Adrenal gland (tissue), 12 donors: ENCODE results near the gene KCTD13. TPM values are rescaled to one million over a fixed set of nuclear protein-coding genes. Genes with fewer than 3 reads are reported as not detected.

ENCODE experiments used
- DNase-seq, 7 donors: peaks; one replicate each; pipeline ENCODE4 v3.0.0-alpha.2; 2019 to 2020
- H3K27ac ChIP-seq, 5 donors: fragments of 200-600 bp; sonication (generic) in 4 of 5; 1 replicate in 3 of 5; 2 replicates in 2 of 5; pipeline versions ENCODE4 v1.5.1 to v1.8.0; 2016 to 2020; ENCODE audit warnings: mild to moderate bottlenecking in 1 of 5
- H3K27me3 ChIP-seq: fragments of 200-600 bp; 2 replicates; pipeline ENCODE4 v1.8.0; 2021
- H3K36me3 ChIP-seq, 2 donors: fragments of 200-600 bp; replicated peaks in 1 of 2; 1 replicate in 1 of 2; 2 replicates in 1 of 2; pipeline versions ENCODE4 v1.5.1 to v1.8.0; 2018 to 2022
- H3K4me1 ChIP-seq, 2 donors: fragments of 200-600 bp; replicated peaks in 1 of 2; 1 replicate in 1 of 2; 2 replicates in 1 of 2; pipeline versions ENCODE4 v1.5.1 to v1.8.0; 2018 to 2021
- H3K4me3 ChIP-seq, 4 donors: fragments of 200-600 bp; sonication (generic) in 3 of 4; one replicate each; pipeline ENCODE4 v1.5.1; 2016 to 2018
- H3K9me3 ChIP-seq, 3 donors: fragments of 200-600 bp; sonication (generic) in 1 of 3; replicated peaks in 1 of 3; 1 replicate in 2 of 3; 2 replicates in 1 of 3; pipeline versions ENCODE4 v1.5.1 to v1.8.0; 2016 to 2021
- CTCF ChIP-seq, 6 experiments: fragments of 450-650 bp in 4 of 6; fragments of 200-600 bp in 2 of 6; sonication (generic) in 1 of 6; IDR thresholded peaks; 1 replicate in 5 of 6; 2 replicates in 1 of 6; pipeline versions ENCODE4 v1.5.1 to v1.8.0; 2016 to 2021; ENCODE audit warnings: antibody characterized with exemption in 6 of 6, mild to moderate bottlenecking in 2 of 6, moderate library complexity in 1 of 6
- POLR2A ChIP-seq, 2 donors: fragments of 450-650 bp; IDR thresholded peaks; one replicate each; pipeline ENCODE4 v1.6.1; 2017; ENCODE audit warnings: antibody characterized with exemption in 2 of 2, mild to moderate bottlenecking in 2 of 2, moderate library complexity in 1 of 2
- WGBS, 4 donors: extraction: QIAGEN DNeasy Blood & Tissue Kit in 2 of 4; methylation state at CpG; one replicate each; pipeline versions ENCODE4 v1.1.5 to v1.1.7; 2013 to 2017; 5-methylcytosine and 5-hydroxymethylcytosine counted together
- intact Hi-C, 2 donors: fragments of 100-400 bp; cut with DNase I; formaldehyde crosslinking; loops; one replicate each; pipeline versions ENCODE4 v1.14.1 to v1.15.0; 2022 to 2023
- polyA plus RNA-seq, 3 donors: library from polyadenylated mRNA; stranded (reverse); fragments of 200-250 nt in 2 of 3; fragments of 350-450 nt in 1 of 3; fragmentation: Illumina TruSeq in 1 of 3; extraction: RNeasy Lipid Tissue Mini Kit (QIAGEN cat#74804) in 1 of 3; gene quantifications; one replicate each; pipeline ENCODE4 v1.2.3, GENCODE V29; 2013 to 2014
- total RNA-seq, 9 donors: library from RNA; depleted of rRNA in 4 of 9; stranded (reverse); fragments of >200 nt in 4 of 9; fragments of 120-200 nt in 1 of 9; fragmentation: NEBNext Ultra II Directional in 1 of 9; extraction: Animal tissue kit (Norgen Biotek cat#: 25700) in 1 of 9; gene quantifications; one replicate each; pipeline versions ENCODE4 v1.1.0 to v1.2.4, GENCODE V29; 2013 to 2023
- donor health status: healthy with polysubstance abuse.
- donor health status: Bipolar disorder and iron deficiency.
- donor health status: DM: yes; HTN: yes; CAD: no.
- donor health status: DM: no; HTN: no; CAD: no.
- donor health status: DM: no; HTN: no; CAD: no.
- donor health status: DM: yes; HTN: yes; CAD: no.

The KCTD13 gene
- total and polyA plus RNA-seq, 12 donors = 6.2 to 39.4 (median 21.4) TPM

GRCh38 chr16:29968205-29968604 is 42.2 kb upstream of the KCTD13 start:
- peaks cover 0 to 37% of the 10 kb centered on the region in 2 donors for H3K36me3 ChIP-seq
- intact Hi-C loops = no loop called here
- DNase-seq = no peak
- H3K4me1 ChIP-seq = peaks cover 2 to 38% of the 10 kb centered on the region in 2 donors
- H3K4me3 ChIP-seq = no peak overlapping the region
- H3K9me3 ChIP-seq = no peaks in the 10 kb centered on the region
- no peaks in the 10 kb centered on the region for H3K27me3 ChIP-seq
- TF ChIP-seq POLR2A (IDR thresholded peaks at IDR 0.05) (no peak), CTCF (IDR thresholded peaks at IDR 0.05) (no peak)
- no peak overlapping the region for H3K27ac ChIP-seq
- 84 to 88% (median 86%) methylated on average over 3 to 4 of the region's 4 CpGs for WGBS, 4 donors

- Histone ChIP-seq H3K27me3 (no peaks in the 10 kb centered on the region), H3K4me1 (peaks cover 10 to 48% of the 10 kb centered on the region in 2 donors), H3K36me3 (peaks cover 0 to 4% of the 10 kb centered on the region in 2 donors), H3K9me3 (no peaks in the 10 kb centered on the region), H3K4me3 (peak overlapping the region in 2 of 4 donors; percentile 52 to 93), H3K27ac (peak overlapping the region; percentile 83 to 99 (median 92))
- 67 to 76% (median 70%) methylated on average over 10 to 14 of the region's 14 CpGs for WGBS, 4 donors
- intact Hi-C loops = no loop called here
- DNase-seq = peak in 1 of 7 donors; percentile 30
- TF ChIP-seq CTCF (IDR thresholded peaks at IDR 0.05) (no peak), POLR2A (IDR thresholded peaks at IDR 0.05) (no peak)
Observed at GRCh38 chr16:29963021-29963743, 37.2 kb upstream of the KCTD13 start.

DNA sequence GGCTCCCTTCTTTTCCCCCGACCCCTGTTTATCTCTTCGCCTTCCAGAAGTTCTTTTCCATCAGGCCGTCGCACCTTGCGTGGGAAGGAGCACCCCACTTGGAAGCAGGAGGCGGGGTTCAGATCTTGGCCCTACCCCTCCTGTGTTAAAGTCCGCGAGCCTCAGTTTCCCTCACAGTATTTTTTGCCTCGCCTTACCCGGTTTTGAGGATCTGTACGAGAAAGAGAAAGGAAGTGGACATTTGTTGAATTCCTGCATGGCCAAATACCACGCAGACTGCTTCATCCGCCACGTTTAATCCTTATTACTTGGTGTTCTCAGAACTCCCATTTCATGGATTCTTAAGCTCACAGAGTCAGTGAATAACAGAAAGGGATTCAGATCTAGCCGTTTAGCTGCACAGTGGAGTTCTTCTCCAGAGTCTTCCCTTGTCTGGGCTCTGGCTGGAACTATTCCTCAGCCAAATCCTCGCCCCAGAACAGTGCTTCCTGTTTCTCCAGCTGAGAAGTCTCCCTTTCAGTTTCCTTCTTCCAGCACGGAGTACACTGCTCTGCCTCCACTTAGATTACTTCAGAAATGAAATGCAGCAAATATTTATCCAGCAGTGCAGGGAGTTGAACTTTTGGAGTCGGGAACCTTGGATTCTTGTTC is 36.4 kb upstream of the KCTD13 start:
- no peaks in the 10 kb centered on the region for H3K27me3 ChIP-seq
- no peak for TF ChIP-seq CTCF (IDR thresholded peaks at IDR 0.05)
- peak in 1 of 2 donors; percentile 39 for TF ChIP-seq POLR2A (IDR thresholded peaks at IDR 0.05)
- intact Hi-C loops = no loop called here
- 1 to 4% (median 2%) methylated on average over 18 of the region's 18 CpGs for WGBS, 4 donors
- no peaks in the 10 kb centered on the region for H3K36me3 ChIP-seq
- H3K9me3 ChIP-seq = no peaks in the 10 kb centered on the region
- H3K27ac ChIP-seq = peak overlapping the region; percentile 83 to 99 (median 92)
- H3K4me3 ChIP-seq = peak overlapping the region; percentile 11 to 93 (median 40)
- DNase-seq = peak in 3 of 7 donors; percentile 31 to 69 (median 50)
- peaks cover 10 to 48% of the 10 kb centered on the region in 2 donors for H3K4me1 ChIP-seq

- intact Hi-C loops = no loop called here
- whole genome bisulfite sequencing, 4 donors = 0 to 1% (median 0%) methylated on average over 18 to 75 of the region's 75 CpGs
- DNase-seq = peak; percentile 87 to 96 (median 93)
Observed at GRCh38 chr16:29961479-29962343, 35.7 kb upstream of the KCTD13 start, which contains the start of gene TMEM219. Gene TMEM219 (plus strand): TSS chr16:29962079. CDS start chr16:29963144, 1,065 bp downstream.

More at GRCh38 chr16:29961479-29962343, 35.7 kb upstream of the KCTD13 start, which contains the start of gene TMEM219:
- peak; percentile 9 to 83 (median 64) for TF ChIP-seq CTCF (IDR thresholded peaks at IDR 0.05)
- TF ChIP-seq POLR2A (IDR thresholded peaks at IDR 0.05) = peak; percentile 33 to 61
- Histone ChIP-seq H3K4me3 (peak within 1 kb of the TSS; percentile 11 to 93 (median 40)), H3K27ac (peak within 1 kb of the TSS; percentile 83 to 99 (median 92)), H3K4me1 (peaks cover 10 to 42% of the 10 kb centered on the region in 2 donors), H3K36me3 (no peaks in the 10 kb centered on the region), H3K9me3 (no peaks in the 10 kb centered on the region), H3K27me3 (no peaks in the 10 kb centered on the region)
